Stimulated activated CD4-positive, alpha-beta T cell treated with anti-CD3 and anti-CD28 coated beads, Interleukin-15, amount 100 ng/mL, for 24 hours (primary cell): ENCODE measurements around the gene SIK3.

Source experiments
- DNase-seq: peaks from one replicate; pipeline ENCODE4 v3.0.0-alpha.2; 2020

Gene SIK3

GRCh38 chr11:116918925-116919655, 179.1 kb downstream of the SIK3 start:
- DNase-seq = no peak

DNA sequence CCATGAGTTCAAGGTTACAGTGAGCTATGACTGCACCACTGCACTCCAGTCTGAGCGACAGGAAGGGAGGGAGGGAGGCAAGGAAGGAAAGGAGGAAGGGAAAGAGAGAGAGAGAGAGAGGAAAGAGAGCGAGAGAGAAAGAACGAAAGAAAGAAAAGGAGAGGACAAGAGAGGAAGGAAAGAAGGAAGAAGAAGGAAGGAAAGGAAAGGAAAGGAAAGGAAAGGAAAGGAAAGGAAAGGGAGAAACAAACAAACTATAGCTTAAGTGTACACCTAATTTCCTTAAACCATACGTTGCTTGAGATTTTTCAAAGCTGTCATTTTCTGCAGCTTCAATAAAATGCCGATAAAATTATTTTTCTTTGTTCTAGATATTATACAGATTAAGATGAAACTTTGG, 180.6 kb downstream of the SIK3 start:
- no peak for DNase-seq

DNA sequence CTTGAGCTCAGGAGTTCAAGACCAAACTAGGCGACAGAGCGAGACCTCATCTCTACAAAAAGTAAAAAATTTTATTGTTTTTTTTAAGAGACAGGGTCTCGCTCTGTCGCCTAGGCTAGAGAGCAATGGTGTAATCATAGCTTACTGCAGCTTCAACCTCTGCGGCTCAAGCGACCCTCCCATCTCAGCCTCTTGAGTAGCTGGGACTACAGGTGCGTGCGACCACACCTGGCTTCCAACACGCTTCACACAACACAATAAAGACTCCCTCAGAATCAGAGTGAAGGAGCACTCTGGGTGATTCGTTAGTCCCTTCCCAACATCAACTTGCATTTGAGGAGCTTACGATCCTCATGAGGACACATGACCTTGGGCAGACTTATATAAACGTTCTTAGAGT, 181.3 kb downstream of the SIK3 start:
- no peak for DNase-seq

GRCh38 chr11:116916052-116916451, 182.2 kb downstream of the SIK3 start:
- DNase-seq = no peak

DNA sequence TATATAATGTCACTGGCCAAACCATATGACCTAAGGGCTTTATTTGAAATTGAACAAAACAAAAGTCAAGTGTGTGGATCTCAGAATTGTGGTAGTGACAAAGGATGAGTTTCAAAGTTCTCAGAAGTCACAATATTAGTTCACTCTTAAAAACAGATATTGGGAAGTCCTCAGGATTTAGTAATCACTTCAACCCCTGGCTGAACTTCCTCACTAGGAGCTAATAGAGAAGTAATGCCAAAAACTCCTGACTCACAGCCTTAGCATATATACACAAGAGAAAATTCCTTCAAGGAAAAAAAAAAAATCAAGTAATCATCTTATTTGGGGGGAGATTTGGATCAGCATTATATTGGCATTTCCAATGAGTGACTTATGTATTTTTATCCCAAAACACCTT, 185.2 kb downstream of the SIK3 start:
- no peak for DNase-seq

DNA sequence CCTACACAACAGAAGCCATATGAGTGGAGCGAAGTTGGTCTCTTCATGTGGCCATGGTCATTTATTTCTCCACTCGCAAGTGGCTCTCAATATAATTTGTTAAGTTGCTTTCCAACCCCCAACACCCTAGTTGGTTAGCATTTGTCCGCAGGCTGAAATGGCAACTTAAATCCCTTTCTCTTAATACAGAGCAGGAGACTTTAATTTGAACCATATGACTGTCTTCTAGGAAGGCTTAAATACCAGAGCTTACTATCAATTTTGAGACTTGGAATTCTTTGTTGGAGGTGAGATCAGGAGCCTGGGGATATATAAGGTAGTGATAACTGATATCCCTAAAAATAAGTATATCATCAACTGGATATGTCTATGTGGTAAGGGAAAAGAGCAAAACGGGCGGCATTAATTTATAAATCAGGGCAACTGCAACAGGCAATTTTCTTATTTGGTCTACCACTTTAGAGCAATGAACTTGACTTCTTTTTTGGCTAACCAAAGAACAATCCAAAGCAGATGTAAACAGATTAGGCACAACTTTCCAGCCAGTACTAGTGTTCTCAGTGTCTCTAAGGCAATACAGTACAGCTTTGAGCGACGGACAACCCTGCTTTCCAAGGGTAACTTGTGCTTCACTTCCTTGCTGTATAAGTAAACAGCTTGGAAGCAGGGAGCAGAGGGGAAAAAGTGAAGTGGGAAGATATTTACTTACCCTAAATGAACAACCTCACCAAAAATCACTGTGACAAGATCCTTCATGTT, 186.1 kb downstream of the SIK3 start:
- DNase-seq = no peak

DNA sequence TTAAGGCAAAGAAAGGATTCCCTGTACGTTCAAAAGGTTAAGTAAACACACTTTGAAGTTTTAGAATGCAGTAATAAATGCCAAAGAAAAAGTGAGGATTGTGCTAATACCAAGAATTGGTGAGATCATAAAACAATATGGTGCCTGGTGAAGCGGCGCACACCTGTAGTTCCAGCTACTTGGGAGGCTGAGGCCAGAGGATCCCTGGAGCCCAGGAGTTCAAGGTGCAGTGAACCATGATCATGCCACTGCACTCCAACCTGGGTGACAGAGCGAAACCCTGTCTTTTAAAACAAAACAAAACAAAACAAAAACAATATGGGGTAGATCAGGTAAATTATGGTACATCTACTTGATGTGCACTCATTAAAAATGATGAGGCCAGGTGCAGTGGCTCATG, 187.4 kb downstream of the SIK3 start:
- no peak for DNase-seq

DNA sequence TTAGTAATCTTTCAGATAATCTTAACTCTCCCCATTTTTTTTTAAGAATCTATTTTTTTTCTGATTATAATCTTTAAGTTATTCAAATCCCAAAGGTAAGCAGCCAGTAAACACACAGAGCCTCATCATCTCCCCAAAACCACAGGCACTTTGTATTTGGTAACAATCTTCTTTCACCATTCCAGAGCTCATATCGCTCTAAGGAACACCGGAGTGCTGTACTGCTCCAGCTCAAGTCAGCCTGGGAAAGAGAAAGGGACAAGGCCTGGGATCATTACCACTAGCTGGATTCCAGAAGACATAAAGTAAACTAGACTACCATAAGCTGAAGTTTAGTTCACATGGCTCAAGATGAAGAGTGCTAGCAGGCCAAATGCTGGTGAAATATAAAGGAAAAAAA, 187.8 kb downstream of the SIK3 start:
- DNase-seq = no peak

DNA sequence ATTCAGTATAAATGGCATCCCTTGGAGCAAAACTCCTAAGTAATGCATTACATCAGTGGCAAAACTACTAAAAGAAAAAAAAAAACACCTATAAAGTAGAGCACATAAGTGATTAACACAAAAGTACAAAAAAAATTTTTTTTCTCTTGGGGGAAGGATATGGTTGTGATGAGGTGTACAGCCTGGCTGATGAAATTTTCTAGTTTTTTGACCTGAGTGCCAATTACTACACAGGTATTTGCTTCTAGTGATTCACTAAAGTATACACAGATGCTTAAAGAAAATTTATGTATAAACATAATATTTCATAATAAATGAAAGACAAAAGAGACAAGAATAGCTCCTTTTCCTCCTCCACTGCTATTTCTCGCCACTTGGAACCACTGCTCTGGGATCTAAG, 189.0 kb downstream of the SIK3 start:
- no peak for DNase-seq

- DNase-seq = no peak
These were observed 191.7 kb downstream of the SIK3 start for GRCh38 chr11:116906479-116906878.

GRCh38 chr11:116903090-116903489, 195.1 kb downstream of the SIK3 start:
- no peak for DNase-seq

DNA sequence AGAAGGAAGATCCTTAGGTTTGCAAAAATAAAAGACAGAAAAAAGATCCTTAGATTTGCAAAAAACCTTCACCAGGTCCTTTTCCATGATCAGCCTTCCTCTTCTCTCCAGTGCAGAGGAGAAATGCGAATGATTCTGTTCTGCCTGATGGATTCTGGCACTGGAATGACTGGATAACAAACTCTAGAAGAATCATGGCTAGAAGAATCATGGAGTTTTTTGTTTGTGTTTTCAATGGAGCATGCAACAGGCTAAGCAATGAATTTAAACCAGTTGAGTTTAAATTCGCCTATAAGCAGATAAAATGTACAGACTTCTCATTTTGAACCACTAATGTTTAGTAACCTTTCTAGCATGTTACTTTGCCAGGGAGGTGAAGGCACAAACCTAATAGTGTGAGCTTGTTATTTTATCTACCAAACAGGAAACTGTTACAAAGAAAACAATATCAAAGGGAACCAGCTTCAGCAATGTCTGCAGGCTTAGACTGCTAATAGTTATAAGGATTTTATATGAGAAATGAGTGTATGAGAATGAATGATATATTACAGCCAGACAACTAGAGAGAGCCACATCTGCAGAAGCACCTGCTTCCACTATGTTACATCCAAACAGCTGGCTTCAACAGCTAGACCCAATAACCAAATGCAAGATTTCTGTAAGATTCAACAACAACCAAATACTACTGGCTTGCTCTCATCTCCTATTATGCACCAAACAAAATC, 196.1 kb downstream of the SIK3 start:
- DNase-seq = no peak

DNA sequence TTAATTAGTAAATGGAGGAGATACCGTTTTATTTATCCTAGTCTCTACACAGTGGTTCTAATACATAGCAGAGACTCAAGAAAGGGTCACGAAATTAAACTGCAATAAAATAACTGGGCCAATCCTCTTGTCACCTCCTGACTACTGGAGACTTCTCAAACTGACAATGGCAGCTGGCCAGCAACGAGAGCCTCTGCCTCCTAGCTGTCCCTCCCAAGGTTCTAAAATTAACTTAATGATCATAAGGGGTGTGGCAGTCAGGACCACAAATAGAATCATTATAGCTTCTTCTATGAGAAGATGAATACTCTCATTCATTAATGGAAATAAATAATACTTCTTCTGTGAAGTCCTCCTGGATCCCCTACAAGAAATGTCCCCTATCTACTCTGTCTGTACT, 197.0 kb downstream of the SIK3 start:
- no peak for DNase-seq

GRCh38 chr11:116896211-116896610, 202.0 kb downstream of the SIK3 start:
- no peak for DNase-seq

DNA sequence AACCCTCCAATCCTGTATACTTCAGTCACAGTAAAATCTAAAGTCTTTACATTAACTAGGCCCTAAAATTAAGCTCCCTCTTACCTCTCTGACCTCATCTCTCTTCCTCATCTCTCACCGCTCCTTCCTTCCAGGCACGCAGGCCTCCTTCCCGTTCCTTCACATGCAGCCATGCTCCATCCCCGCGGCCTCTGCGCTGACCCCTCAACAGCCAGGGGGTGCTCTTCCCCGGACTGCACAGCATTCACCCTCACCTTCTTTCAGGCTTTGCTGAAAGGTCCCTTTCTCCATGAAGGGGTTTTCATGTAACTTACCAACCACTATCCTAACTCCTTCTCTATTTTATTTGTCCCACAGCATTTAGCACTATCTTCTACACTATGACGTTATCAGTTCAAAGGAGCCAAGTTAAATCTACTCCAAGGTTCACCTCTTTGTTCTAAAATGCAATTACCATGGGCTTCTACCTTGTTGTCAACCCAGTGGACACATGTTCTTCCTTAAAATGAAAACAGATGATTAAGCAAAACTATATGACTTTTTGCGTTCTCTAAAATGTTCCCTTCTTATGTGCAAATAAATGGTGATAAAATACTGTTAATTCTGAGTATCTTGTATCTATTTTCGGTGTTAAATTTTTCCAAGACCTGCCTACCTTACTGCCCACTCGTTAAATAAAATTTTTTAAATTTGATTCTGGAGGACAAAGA, 203.0 kb downstream of the SIK3 start:
- DNase-seq = peak; percentile 9

GRCh38 chr11:116893906-116894305, 204.3 kb downstream of the SIK3 start:
- no peak for DNase-seq

- DNase-seq = no peak
These were observed 204.8 kb downstream of the SIK3 start for GRCh38 chr11:116893437-116893836.

- DNase-seq = no peak
These were observed 205.9 kb downstream of the SIK3 start for GRCh38 chr11:116892374-116892773.

DNA sequence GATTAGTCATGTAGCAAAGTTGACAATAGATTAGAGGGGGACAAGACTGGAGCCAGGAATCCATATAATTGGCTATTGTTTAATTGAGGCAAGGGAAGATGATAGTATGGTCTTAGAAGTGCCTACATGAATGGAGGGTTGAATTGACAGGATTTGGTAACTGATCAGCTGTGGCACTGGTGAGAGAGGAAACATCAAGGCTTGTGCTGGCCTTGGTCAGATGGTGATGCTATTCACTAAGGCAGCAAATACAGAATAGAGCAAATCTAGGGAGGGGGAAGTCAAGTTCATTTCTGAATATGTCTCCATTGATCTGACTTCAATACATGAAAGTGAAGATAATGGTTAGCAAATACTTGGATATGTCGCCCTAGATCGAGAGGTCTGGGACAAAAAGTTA, 206.5 kb downstream of the SIK3 start:
- no peak for DNase-seq

GRCh38 chr11:116890607-116891006, 207.6 kb downstream of the SIK3 start:
- DNase-seq = no peak

DNA sequence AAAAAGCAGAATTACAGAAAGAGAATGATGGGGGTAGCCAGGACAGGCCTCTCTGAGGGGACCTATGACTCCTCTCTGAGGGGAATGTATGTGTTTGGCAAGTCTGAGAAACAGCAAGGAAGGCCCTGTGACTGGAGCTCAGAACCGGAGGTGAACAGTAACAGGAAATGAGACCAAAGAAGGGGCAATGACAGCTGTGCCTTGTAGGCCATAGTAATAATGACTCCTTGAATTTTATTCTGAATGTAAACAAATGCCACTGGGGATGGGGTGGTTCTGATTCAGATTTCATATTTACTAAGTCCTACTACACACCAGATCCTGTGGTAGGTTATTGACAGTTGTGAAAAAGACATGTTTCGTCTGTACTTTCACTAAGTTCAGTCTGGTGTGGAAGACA, 208.0 kb downstream of the SIK3 start:
- no peak for DNase-seq

GRCh38 chr11:116888884-116889549, 209.2 kb downstream of the SIK3 start:
- no peak for DNase-seq

GRCh38 chr11:116888024-116888423, 210.2 kb downstream of the SIK3 start:
- DNase-seq = no peak
